HG03571 (cell line): ENCODE data around the gene BTBD6.
A peak's percentile ranks its signal among the peaks of the same experiment; 100 is the strongest.

Experiments used
- ATAC-seq: cut with Tn5 transposase; IDR thresholded peaks from one replicate; pipeline ENCODE4 v1.9.1; 2021; ENCODE audit not compliant: unreplicated experiment

Gene BTBD6

GRCh38 chr14:105248368-105249181 lies at the start of gene BTBD6:
Gene BTBD6 (plus strand): TSS chr14:105248533. CDS start chr14:105248712, 179 bp downstream.
- peak; percentile 83 for ATAC-seq

- ATAC-seq: no peak
These were observed 49.7 kb upstream of the BTBD6 start for GRCh38 chr14:105198588-105198987.

- no peak for ATAC-seq
These were observed 49.2 kb upstream of the BTBD6 start for GRCh38 chr14:105199093-105199492.

- no peak for ATAC-seq
These were observed 48.3 kb upstream of the BTBD6 start for GRCh38 chr14:105200074-105200473.

GRCh38 chr14:105200641-105201040 lies 47.7 kb upstream of the BTBD6 start:
- no peak for ATAC-seq

- no peak for ATAC-seq
These were observed 47.0 kb upstream of the BTBD6 start for GRCh38 chr14:105201156-105201924.

GRCh38 chr14:105201925-105202513 lies 46.3 kb upstream of the BTBD6 start:
- ATAC-seq: no peak

- ATAC-seq: no peak
These were observed 45.2 kb upstream of the BTBD6 start for GRCh38 chr14:105203057-105203531.

- ATAC-seq: no peak
These were observed 44.6 kb upstream of the BTBD6 start for GRCh38 chr14:105203701-105204100.

- no peak for ATAC-seq
These were observed 44.0 kb upstream of the BTBD6 start for GRCh38 chr14:105204206-105204930.

- ATAC-seq: no peak
These were observed 43.2 kb upstream of the BTBD6 start for GRCh38 chr14:105204931-105205672.

GRCh38 chr14:105205673-105206208 lies 42.6 kb upstream of the BTBD6 start:
- ATAC-seq: no peak

- ATAC-seq: no peak
These were observed 41.5 kb upstream of the BTBD6 start for GRCh38 chr14:105206873-105207272.

GRCh38 chr14:105207460-105207901 lies 40.9 kb upstream of the BTBD6 start:
- ATAC-seq: no peak

GRCh38 chr14:105207996-105208737 lies 40.2 kb upstream of the BTBD6 start:
- ATAC-seq: no peak

GRCh38 chr14:105208738-105209075 lies 39.6 kb upstream of the BTBD6 start:
- ATAC-seq: no peak

GRCh38 chr14:105209091-105209490 lies 39.2 kb upstream of the BTBD6 start:
- no peak for ATAC-seq

GRCh38 chr14:105209646-105210045 lies 38.7 kb upstream of the BTBD6 start:
- ATAC-seq: no peak

- no peak for ATAC-seq
These were observed 37.9 kb upstream of the BTBD6 start for GRCh38 chr14:105210266-105211025.
